GM13977 (cell line): Measurements from ENCODE around the gene RUFY4.
"Not testable (repeated sequence)": the region's sequence is repeated elsewhere in the genome, so short reads cannot be mapped to it uniquely, and the experiment has no call there.

ENCODE experiments used
- DNase-seq: peaks from one replicate; pipeline ENCODE4 v3.0.0; 2012; ENCODE audit warnings: low spot score
- CTCF ChIP-seq: IDR thresholded peaks from 2 replicates; pipeline ENCODE4 v1.5.1; 2012; ENCODE audit warnings: mild to moderate bottlenecking, control low read depth; ENCODE audit not compliant: insufficient read depth; ENCODE audit errors: extremely low read depth, missing control alignments
- in situ Hi-C: fragments of 300-500 bp; cut with MboI; formaldehyde crosslinking; loops from one replicate; pipeline ENCODE4 v1.12.0; 2022; ENCODE audit warnings: low sequenced_read_pairs, low pct_unique_long_range_greater_than_20kb, mixed read lengths, inconsistent platforms; ENCODE audit not compliant: unreplicated experiment

The RUFY4 gene

GRCh38 chr2:218043701-218044109 lies 25.3 kb upstream of the RUFY4 start:
- no peak for TF ChIP-seq CTCF
- in situ Hi-C loops: no loop called here
- DNase-seq: no peak

GRCh38 chr2:218044599-218044998 lies 24.5 kb upstream of the RUFY4 start:
- in situ Hi-C loops: not testable (repeated sequence)

GRCh38 chr2:218046238-218046637 lies 22.8 kb upstream of the RUFY4 start:
- no peak for DNase-seq
- no peak for TF ChIP-seq CTCF
- in situ Hi-C loops: no loop called here

More at GRCh38 chr2:218044599-218044998, 24.5 kb upstream of the RUFY4 start:
- DNase-seq: not testable (repeated sequence)

GRCh38 chr2:218047536-218048225 lies 21.4 kb upstream of the RUFY4 start:
- no peak for TF ChIP-seq CTCF

GRCh38 chr2:218051903-218052302 lies 17.1 kb upstream of the RUFY4 start:
- DNase-seq: no peak
- in situ Hi-C loops: no loop called here
- no peak for TF ChIP-seq CTCF

More at GRCh38 chr2:218047536-218048225, 21.4 kb upstream of the RUFY4 start:
- in situ Hi-C loops: no loop called here
- no peak for DNase-seq

- no peak for TF ChIP-seq CTCF
- no peak for DNase-seq
- in situ Hi-C loops: no loop called here
These were observed 9.8 kb upstream of the RUFY4 start for GRCh38 chr2:218059289-218059688.

GRCh38 chr2:218060118-218060517 lies 8.9 kb upstream of the RUFY4 start:
- no peak for TF ChIP-seq CTCF
- in situ Hi-C loops: no loop called here
- no peak for DNase-seq
